Peyer's patch (tissue), 4 donors: ENCODE data around the gene FAM118A.

Experiments
- POLR2A ChIP-seq, 2 donors: fragments of 450-650 bp; IDR thresholded peaks; one replicate each; pipeline ENCODE4 v1.5.1; 2017; ENCODE audit warnings: antibody characterized with exemption in 2 of 2, mild to moderate bottlenecking in 2 of 2, moderate library complexity in 2 of 2
- TF ChIP-seq, protein P1 (sequence below), 6 experiments: fragments of 450-650 bp in 4 of 6; fragments of 200-600 bp in 2 of 6; sonication (generic) in 1 of 6; IDR thresholded peaks; one replicate each; pipeline ENCODE4 v1.5.1; 2017 to 2019; ENCODE audit warnings: antibody characterized with exemption in 6 of 6, mild to moderate bottlenecking in 3 of 6, moderate library complexity in 1 of 6

DNA sequence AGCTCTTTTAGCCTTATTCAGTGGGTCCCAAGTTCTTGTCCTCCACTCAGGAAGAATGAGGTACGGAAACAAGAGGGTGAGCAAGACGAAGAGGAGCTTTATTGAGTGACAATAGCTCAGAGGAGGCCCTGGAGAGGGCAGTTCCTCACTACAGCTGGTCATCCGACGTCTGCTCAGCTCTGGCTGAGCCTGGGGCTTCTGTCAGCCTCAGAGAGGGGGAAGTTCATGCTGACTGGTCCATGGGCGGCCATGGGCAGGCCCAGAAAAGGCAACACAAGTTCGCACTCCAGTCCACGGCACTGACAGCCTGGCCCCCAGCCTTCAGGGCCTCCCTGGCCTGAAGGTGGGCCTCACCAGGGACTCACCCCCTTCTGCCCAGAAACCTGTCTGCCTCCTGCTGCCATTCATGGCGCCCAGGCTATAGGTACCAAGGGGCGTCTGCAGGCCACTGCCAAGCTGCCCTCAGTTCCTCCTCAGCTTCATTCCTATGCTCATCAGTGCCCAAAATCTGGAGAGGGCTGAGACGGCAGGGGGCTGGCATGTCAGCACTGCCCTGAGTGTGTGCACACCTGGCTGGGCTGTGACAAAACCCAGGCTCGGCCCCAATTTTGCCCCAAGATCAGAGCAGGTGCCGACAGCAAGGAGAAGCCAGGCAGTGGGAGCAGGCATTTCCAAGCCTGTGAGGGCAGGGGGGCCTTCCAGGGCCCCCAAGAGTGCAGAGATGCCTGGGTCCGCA is 47.4 kb upstream of the FAM118A start:
- TF ChIP-seq, protein P1, sequence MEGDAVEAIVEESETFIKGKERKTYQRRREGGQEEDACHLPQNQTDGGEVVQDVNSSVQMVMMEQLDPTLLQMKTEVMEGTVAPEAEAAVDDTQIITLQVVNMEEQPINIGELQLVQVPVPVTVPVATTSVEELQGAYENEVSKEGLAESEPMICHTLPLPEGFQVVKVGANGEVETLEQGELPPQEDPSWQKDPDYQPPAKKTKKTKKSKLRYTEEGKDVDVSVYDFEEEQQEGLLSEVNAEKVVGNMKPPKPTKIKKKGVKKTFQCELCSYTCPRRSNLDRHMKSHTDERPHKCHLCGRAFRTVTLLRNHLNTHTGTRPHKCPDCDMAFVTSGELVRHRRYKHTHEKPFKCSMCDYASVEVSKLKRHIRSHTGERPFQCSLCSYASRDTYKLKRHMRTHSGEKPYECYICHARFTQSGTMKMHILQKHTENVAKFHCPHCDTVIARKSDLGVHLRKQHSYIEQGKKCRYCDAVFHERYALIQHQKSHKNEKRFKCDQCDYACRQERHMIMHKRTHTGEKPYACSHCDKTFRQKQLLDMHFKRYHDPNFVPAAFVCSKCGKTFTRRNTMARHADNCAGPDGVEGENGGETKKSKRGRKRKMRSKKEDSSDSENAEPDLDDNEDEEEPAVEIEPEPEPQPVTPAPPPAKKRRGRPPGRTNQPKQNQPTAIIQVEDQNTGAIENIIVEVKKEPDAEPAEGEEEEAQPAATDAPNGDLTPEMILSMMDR (IDR thresholded peaks at IDR 0.05): no peak
- no peak for TF ChIP-seq POLR2A (IDR thresholded peaks at IDR 0.05)
